Smooth muscle cell (in vitro differentiated cells): ENCODE results near the gene LACC1. TPM values are rescaled to one million over a fixed set of nuclear protein-coding genes. Genes with fewer than 3 reads are reported as not detected.

Experiments used
- DNase-seq: peaks from one replicate; lab custom pipeline; 2025; ENCODE audit not compliant: unreplicated experiment; lab: John Stamatoyannopoulos, UW
- H2AFZ ChIP-seq: fragments of 200-600 bp; sonication (generic); 2 replicates; pipeline ENCODE4 v1.6.0; 2016; ENCODE audit warnings: antibody characterized with exemption, low read depth, mild to moderate bottlenecking
- H3F3A ChIP-seq: fragments of 200-600 bp; sonication (generic); 2 replicates; pipeline ENCODE4 v1.6.0; 2017; ENCODE audit warnings: antibody characterized with exemption, low read depth
- H3K27ac ChIP-seq: fragments of 200-600 bp; sonication (generic); 2 replicates; pipeline ENCODE4 v1.5.1; 2016; ENCODE audit warnings: low read depth, mild to moderate bottlenecking
- H3K27me3 ChIP-seq: fragments of 200-600 bp; sonication (generic); 2 replicates; pipeline ENCODE4 v1.6.1; 2016; ENCODE audit warnings: low read depth, mild to moderate bottlenecking
- H3K36me3 ChIP-seq: fragments of 200-600 bp; sonication (generic); 2 replicates; pipeline ENCODE4 v1.5.1; 2016; ENCODE audit warnings: low read depth
- H3K4me1 ChIP-seq: fragments of 200-600 bp; sonication (generic); 2 replicates; pipeline ENCODE4 v1.5.1; 2016; ENCODE audit warnings: low read depth
- H3K4me2 ChIP-seq: fragments of 200-600 bp; sonication (generic); 2 replicates; pipeline ENCODE4 v1.6.0; 2016; ENCODE audit warnings: mild to moderate bottlenecking
- H3K4me3 ChIP-seq: fragments of 200-600 bp; sonication (generic); 2 replicates; pipeline ENCODE4 v1.5.1; 2016; ENCODE audit warnings: mild to moderate bottlenecking
- H3K79me2 ChIP-seq: fragments of 200-600 bp; sonication (generic); 2 replicates; pipeline ENCODE4 v1.6.0; 2016; ENCODE audit warnings: low read depth, mild to moderate bottlenecking
- H3K9ac ChIP-seq: fragments of 200-600 bp; sonication (generic); 2 replicates; pipeline ENCODE4 v1.6.0; 2016; ENCODE audit warnings: low read depth
- H3K9me3 ChIP-seq: fragments of 200-600 bp; sonication (generic); replicated peaks from 2 replicates; pipeline ENCODE4 v1.5.1; 2016; ENCODE audit warnings: low read depth
- H4K20me1 ChIP-seq: fragments of 200-600 bp; sonication (generic); 2 replicates; pipeline ENCODE4 v1.6.0; 2016; ENCODE audit warnings: low read depth
- WGBS: methylation state at CpG from one replicate; pipeline ENCODE4 v1.1.7; 2016; ENCODE audit warnings: low lambda C conversion rate; 5-methylcytosine and 5-hydroxymethylcytosine counted together
- polyA plus RNA-seq: library from polyadenylated mRNA; unstranded; fragments of >200 nt; fragmentation: Nextera tagmentation; extraction: Ambion mirVana; gene quantifications from 2 replicates; pipeline ENCODE4 v1.2.1, GENCODE V29; 2016
- total RNA-seq: library from RNA; depleted of rRNA; stranded (reverse); fragments of >200 nt; gene quantifications from 2 replicates; pipeline ENCODE4 v1.2.3, GENCODE V29; 2014
- TF ChIP-seq, protein P1 (sequence below): fragments of 200-600 bp; sonication (generic); IDR thresholded peaks from 2 replicates; pipeline ENCODE4 v1.5.1; 2017; ENCODE audit warnings: borderline replicate concordance, mild to moderate bottlenecking, antibody characterized with exemption; ENCODE audit not compliant: insufficient read depth, poor library complexity, severe bottlenecking

The LACC1 gene
- total and polyA plus RNA-seq, 2 experiments from 2014 or later: 2.0 to 6.8 TPM

DNA sequence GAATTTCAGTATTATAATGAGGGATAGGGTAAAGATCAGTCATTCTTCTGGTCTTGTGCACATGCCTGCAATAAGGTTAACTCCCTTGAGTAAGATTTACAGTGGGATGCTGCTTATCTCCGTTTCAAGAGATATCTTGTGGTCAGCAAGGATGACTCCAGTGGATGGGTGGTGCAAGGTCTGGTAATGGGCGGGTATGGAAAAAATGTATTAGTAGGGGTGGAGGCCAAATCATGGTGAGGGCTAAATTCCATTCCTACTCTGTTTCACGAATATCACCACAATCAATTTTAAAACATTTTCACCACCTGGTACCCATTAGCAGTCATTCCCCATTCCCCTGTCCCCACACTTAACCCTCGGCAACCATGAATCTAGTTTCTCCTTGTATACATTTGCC, 40.8 kb upstream of the LACC1 start:
- Histone ChIP-seq H3K27ac (no peak overlapping the region), H3K36me3 (no peaks in the 10 kb centered on the region), H3K4me1 (peaks cover 4% of the 10 kb centered on the region), H3K79me2 (no peaks in the 10 kb centered on the region), H3F3A (no peaks in the 10 kb centered on the region), H3K9me3 (no peaks in the 10 kb centered on the region), H3K4me2 (no peak overlapping the region), H3K4me3 (no peak overlapping the region), H2AFZ (no peak overlapping the region), H3K9ac (no peak overlapping the region), H4K20me1 (no peaks in the 10 kb centered on the region), H3K27me3 (no peaks in the 10 kb centered on the region)
- no peak for DNase-seq
- TF ChIP-seq, protein P1, sequence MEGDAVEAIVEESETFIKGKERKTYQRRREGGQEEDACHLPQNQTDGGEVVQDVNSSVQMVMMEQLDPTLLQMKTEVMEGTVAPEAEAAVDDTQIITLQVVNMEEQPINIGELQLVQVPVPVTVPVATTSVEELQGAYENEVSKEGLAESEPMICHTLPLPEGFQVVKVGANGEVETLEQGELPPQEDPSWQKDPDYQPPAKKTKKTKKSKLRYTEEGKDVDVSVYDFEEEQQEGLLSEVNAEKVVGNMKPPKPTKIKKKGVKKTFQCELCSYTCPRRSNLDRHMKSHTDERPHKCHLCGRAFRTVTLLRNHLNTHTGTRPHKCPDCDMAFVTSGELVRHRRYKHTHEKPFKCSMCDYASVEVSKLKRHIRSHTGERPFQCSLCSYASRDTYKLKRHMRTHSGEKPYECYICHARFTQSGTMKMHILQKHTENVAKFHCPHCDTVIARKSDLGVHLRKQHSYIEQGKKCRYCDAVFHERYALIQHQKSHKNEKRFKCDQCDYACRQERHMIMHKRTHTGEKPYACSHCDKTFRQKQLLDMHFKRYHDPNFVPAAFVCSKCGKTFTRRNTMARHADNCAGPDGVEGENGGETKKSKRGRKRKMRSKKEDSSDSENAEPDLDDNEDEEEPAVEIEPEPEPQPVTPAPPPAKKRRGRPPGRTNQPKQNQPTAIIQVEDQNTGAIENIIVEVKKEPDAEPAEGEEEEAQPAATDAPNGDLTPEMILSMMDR: no peak
- WGBS: 60% methylated on average over 4 of the region's 4 CpGs

GRCh38 chr13:43846496-43847158, 33.1 kb upstream of the LACC1 start:
- no peaks in the 10 kb centered on the region for H3K27me3 ChIP-seq
- H3K4me2 ChIP-seq: no peak overlapping the region
- H3K79me2 ChIP-seq: no peaks in the 10 kb centered on the region
- no peak for DNase-seq
- peaks cover 20% of the 10 kb centered on the region for H3K9me3 ChIP-seq
- no peak overlapping the region for H3K4me3 ChIP-seq
- WGBS: 69% methylated on average over 3 of the region's 3 CpGs
- H4K20me1 ChIP-seq: no peaks in the 10 kb centered on the region
- no peak overlapping the region for H3K27ac ChIP-seq
- peaks cover 6% of the 10 kb centered on the region for H3K4me1 ChIP-seq
- H2AFZ ChIP-seq: no peak overlapping the region
- H3K36me3 ChIP-seq: no peaks in the 10 kb centered on the region
- H3F3A ChIP-seq: no peaks in the 10 kb centered on the region
- H3K9ac ChIP-seq: no peak overlapping the region
- TF ChIP-seq, protein P1: no peak

DNA sequence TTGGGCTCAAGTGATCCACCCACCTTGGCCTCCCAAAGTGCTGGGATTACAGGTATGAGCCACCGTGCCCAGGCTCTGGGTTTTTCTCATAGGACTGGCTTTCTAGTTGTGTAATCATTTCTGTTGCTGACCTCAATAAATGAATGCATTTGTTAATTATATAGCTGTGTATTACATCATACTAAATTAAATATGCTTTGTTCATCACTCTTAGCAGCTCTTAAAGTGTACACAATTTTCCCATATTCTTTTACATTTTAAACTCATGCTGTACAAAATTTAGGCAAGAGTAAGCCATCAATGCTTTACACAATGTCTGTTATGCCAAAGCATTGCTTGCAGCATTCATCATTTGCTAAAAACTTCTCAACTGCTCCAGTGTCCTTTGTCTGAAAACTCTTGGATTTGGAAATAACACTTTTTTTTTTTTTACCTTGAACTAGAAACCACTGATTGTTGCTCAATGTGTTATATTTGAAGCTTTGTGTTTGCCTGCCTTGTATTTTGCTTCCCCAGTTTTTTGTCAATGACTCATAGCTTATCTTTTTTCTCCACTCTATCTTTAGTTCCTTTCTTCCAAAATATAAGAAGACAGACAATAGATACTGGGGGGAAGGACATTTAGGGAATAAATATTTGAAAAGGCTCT, 31.6 kb upstream of the LACC1 start:
- Histone ChIP-seq H3K27ac (no peak overlapping the region), H3K27me3 (no peaks in the 10 kb centered on the region), H4K20me1 (no peaks in the 10 kb centered on the region), H3K4me1 (peaks cover 6% of the 10 kb centered on the region), H3K4me2 (no peak overlapping the region), H3K36me3 (peaks cover 5% of the 10 kb centered on the region), H3K79me2 (no peaks in the 10 kb centered on the region), H2AFZ (no peak overlapping the region), H3K9me3 (peaks cover 33% of the 10 kb centered on the region), H3F3A (no peaks in the 10 kb centered on the region), H3K9ac (no peak overlapping the region), H3K4me3 (no peak overlapping the region)
- 81% methylated on average over 1 of the region's 1 CpG for WGBS
- TF ChIP-seq, protein P1: no peak
- DNase-seq: no peak
